Small intestine (tissue), 7 donors: ENCODE measurements around the gene S100A16. TPM values are rescaled to one million over a fixed set of nuclear protein-coding genes. Genes with fewer than 3 reads are reported as not detected.
A peak's percentile ranks its signal among the peaks of the same experiment; 100 is the strongest.

ENCODE experiments used
- DNase-seq, 2 donors: peaks; one replicate each; pipeline versions ENCODE4 v3.0.0 to v3.0.0-alpha.2; 2013
- FAIRE-seq: peaks from 2 replicates; lab custom pipeline; 2012; peaks lifted over from hg19 to GRCh38; lab: Jason Lieb, UNC
- H3K27ac ChIP-seq, 3 donors: one replicate each; pipeline ENCODE4 v1.5.1; 2013; ENCODE audit warnings: low read length in 2 of 3, mild to moderate bottlenecking in 2 of 3, control low read depth in 1 of 3, inconsistent platforms in 1 of 3, low read depth in 1 of 3, moderate library complexity in 1 of 3
- H3K27me3 ChIP-seq, 3 donors: one replicate each; pipeline ENCODE4 v1.6.1; 2013; ENCODE audit warnings: low read length in 3 of 3, inconsistent platforms in 1 of 3; ENCODE audit not compliant: control insufficient read depth in 3 of 3, insufficient read depth in 3 of 3
- H3K36me3 ChIP-seq, 3 donors: one replicate each; pipeline ENCODE4 v1.6.1; 2013; ENCODE audit warnings: low read length in 3 of 3, inconsistent platforms in 1 of 3, low read depth in 1 of 3, mild to moderate bottlenecking in 1 of 3, moderate library complexity in 1 of 3; ENCODE audit not compliant: control insufficient read depth in 3 of 3, insufficient read depth in 2 of 3
- H3K4me1 ChIP-seq, 3 donors: one replicate each; pipeline ENCODE4 v1.6.1; 2013; ENCODE audit warnings: low read length in 2 of 3, inconsistent platforms in 1 of 3, low read depth in 1 of 3, mild to moderate bottlenecking in 1 of 3, moderate library complexity in 1 of 3; ENCODE audit not compliant: control insufficient read depth in 3 of 3, insufficient read depth in 2 of 3
- H3K4me3 ChIP-seq, 3 donors: one replicate each; pipeline ENCODE4 v1.5.1; 2013; ENCODE audit warnings: low read length in 3 of 3, control low read depth in 1 of 3, inconsistent platforms in 1 of 3, low read depth in 1 of 3, mild to moderate bottlenecking in 1 of 3, moderate library complexity in 1 of 3
- H3K9me3 ChIP-seq, 2 donors: one replicate each; pipeline ENCODE4 v1.6.1; 2013; ENCODE audit warnings: low read depth in 1 of 2, low read length in 1 of 2; ENCODE audit not compliant: control insufficient read depth in 2 of 2, insufficient read depth in 1 of 2
- WGBS, 3 donors: extraction: QIAGEN DNeasy Blood & Tissue Kit; methylation state at CpG; one replicate each; pipeline ENCODE4 v1.1.7; 2013; 5-methylcytosine and 5-hydroxymethylcytosine counted together
- polyA plus RNA-seq, 4 donors: library from polyadenylated mRNA; stranded (reverse) in 3 of 4; unstranded in 1 of 4; fragments of 200-250 nt in 3 of 4; fragments of 120-200 nt in 1 of 4; gene quantifications; one replicate each; pipeline versions ENCODE4 v1.2.1 to v1.2.3, GENCODE V29; 2013
- donor health status: healthy with polysubstance abuse.
- donor health status: control.
- donor health status: control.
- donor health status: Bipolar disorder and iron deficiency.
- donor health status: healthy.

S100A16 gene
- polyA plus RNA-seq, 4 donors: 122 to 389 (median 315) TPM

DNA sequence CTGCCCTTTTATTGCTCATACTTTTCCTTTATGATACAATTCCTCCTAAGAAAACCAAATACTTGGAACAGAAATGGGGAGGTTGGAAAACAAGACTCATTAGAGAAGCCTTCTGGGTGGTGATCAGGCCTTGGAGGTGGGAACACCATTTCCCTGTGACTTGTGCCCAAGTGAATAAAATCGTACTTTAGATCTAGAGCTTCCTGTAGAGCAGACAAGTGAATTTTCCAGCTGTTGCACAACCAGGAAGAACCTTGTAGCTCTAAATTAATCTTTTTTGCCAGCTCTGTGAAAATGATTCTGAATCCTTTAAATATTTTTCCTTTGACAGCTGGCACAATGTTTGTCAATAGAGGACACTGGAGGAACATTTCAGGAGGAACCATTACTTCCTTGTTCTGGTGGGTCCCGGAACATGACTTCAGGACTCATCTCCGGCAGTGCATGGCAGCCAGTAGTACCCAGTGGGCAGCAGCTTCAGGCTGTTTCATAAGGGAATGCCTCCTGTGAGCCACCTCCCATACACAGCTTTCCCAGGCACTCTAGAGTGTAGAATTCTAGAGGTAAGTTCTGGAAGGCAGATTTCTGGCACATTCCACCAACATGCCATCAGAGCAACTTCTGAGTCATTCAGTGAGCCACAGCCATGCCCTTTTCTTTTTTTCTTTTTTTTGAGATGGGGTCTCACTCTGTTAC, 40.0 kb upstream of the S100A16 start:
- Histone ChIP-seq H3K4me1 (peaks cover 0 to 19% (median 0%) of the 10 kb centered on the region in 3 donors), H3K4me3 (no peak overlapping the region), H3K36me3 (peaks cover 0 to 1% (median 0%) of the 10 kb centered on the region in 3 donors), H3K9me3 (no peaks in the 10 kb centered on the region), H3K27me3 (no peaks in the 10 kb centered on the region), H3K27ac (peak overlapping the region in 2 of 3 donors; percentile 22 to 35)
- peak; percentile 27 to 51 for DNase-seq
- FAIRE-seq: no peak
- 50 to 63% (median 60%) methylated on average over 3 of the region's 3 CpGs for WGBS, 3 donors

GRCh38 chr1:153651771-153652170, 38.8 kb upstream of the S100A16 start:
- WGBS, 3 donors: 21 to 73% (median 61%) methylated on average over 1 of the region's 1 CpG
- H3K9me3 ChIP-seq: no peaks in the 10 kb centered on the region
- H3K4me1 ChIP-seq: peaks cover 0 to 19% (median 0%) of the 10 kb centered on the region in 3 donors
- FAIRE-seq: no peak
- H3K4me3 ChIP-seq: no peak overlapping the region
- H3K27ac ChIP-seq: no peak overlapping the region
- H3K36me3 ChIP-seq: peaks cover 0 to 11% (median 0%) of the 10 kb centered on the region in 3 donors
- no peak for DNase-seq
- no peaks in the 10 kb centered on the region for H3K27me3 ChIP-seq

DNA sequence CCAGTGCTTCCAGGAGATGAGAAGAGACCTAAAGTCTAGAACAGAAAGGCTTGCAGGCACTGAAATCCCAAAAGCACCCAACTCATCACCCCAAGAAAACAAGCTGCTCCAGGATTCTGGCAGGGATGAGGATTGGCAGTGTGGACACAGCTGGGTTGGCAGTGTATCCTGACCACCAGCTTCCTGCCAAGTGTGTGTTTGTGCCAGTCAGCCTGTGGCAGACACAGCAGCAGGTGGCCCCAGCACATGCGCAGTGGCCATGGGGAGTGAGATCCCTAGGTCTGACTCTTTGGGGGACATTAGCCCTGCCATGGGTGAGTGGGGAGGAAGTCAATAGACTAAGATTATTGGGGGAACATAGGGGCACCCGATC, 36.9 kb upstream of the S100A16 start:
- DNase-seq (no peak), FAIRE-seq (no peak)
- Histone ChIP-seq H3K9me3 (no peaks in the 10 kb centered on the region), H3K27ac (no peak overlapping the region), H3K4me3 (no peak overlapping the region), H3K4me1 (peaks cover 0 to 19% (median 0%) of the 10 kb centered on the region in 3 donors), H3K27me3 (no peaks in the 10 kb centered on the region), H3K36me3 (peaks cover 3 to 23% (median 8%) of the 10 kb centered on the region in 3 donors)
- 60 to 89% (median 63%) methylated on average over 2 of the region's 2 CpGs for WGBS, 3 donors

DNA sequence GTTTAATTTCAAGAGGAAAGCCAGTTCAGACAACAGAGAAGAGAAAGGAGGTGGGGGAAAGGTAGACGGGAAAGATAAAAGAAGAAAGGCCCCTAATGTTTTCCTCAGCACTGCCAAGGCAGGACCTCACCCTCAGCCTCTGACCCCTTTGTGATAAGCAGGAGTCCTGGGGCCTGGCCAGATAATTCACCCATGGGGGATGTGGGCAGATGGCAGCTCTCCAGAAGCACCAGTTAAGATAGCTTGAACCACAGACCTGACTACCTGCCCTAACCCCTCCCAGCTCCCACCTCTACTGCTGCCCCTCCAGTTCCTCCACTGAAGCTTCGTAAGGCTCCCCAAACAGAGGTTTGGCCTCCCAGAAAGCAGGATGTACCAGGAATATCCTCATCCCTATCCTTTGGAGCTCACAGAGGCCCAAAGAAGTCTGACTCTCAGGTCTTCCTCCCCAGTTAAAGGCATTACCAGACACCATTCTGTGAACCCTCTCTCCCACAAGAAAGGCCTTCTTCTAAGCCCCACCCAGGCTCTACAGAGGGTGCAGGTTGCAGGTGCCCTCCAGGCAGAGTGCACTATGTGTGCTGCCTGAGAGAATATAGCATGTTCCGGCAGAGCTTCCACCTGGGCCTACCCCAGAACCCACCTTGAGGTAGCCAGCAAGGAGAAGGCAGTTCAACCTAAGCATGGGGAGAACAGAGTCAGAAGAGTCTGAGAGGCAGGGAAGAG, 36.4 kb upstream of the S100A16 start:
- Histone ChIP-seq H3K9me3 (no peaks in the 10 kb centered on the region), H3K36me3 (peaks cover 5 to 25% (median 10%) of the 10 kb centered on the region in 3 donors), H3K4me3 (no peak overlapping the region), H3K4me1 (peaks cover 0 to 19% (median 0%) of the 10 kb centered on the region in 3 donors), H3K27ac (no peak overlapping the region), H3K27me3 (no peaks in the 10 kb centered on the region)
- 15 to 46% (median 45%) methylated on average over 3 of the region's 3 CpGs for WGBS, 3 donors
- FAIRE-seq: no peak
- DNase-seq: no peak

GRCh38 chr1:153648000-153648643, 35.2 kb upstream of the S100A16 start:
- no peak for DNase-seq
- FAIRE-seq: no peak
- Histone ChIP-seq H3K27ac (no peak overlapping the region), H3K9me3 (no peaks in the 10 kb centered on the region), H3K27me3 (no peaks in the 10 kb centered on the region), H3K4me3 (no peak overlapping the region), H3K4me1 (peaks cover 0 to 24% (median 0%) of the 10 kb centered on the region in 3 donors), H3K36me3 (peaks cover 10 to 28% (median 11%) of the 10 kb centered on the region in 3 donors)
- WGBS, 3 donors: 81 to 88% (median 86%) methylated on average over 10 of the region's 10 CpGs

DNA sequence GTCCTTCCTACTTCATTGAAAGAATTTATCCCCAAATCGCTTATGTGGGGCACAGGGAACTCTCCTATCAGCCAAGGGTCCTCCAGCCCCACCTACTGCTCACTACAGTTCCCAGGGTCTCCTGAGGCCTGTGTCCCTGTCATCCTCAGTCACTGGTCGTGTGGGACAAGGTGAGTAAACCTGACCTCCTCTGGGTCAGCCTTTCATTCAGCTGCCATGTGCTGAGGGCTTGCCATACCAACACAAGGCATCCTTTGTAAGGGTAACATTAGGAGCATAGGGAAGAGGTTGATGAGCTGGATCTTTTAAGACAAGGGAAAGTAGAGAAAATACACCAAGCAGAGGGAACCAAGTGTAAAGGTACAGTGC, 34.4 kb upstream of the S100A16 start:
- Histone ChIP-seq H3K4me1 (peaks cover 0 to 17% (median 0%) of the 10 kb centered on the region in 3 donors), H3K4me3 (no peak overlapping the region), H3K9me3 (no peaks in the 10 kb centered on the region), H3K27me3 (no peaks in the 10 kb centered on the region), H3K36me3 (peaks cover 10 to 31% (median 14%) of the 10 kb centered on the region in 3 donors), H3K27ac (no peak overlapping the region)
- no peak for FAIRE-seq
- whole genome bisulfite sequencing, 3 donors: 51 to 55% (median 54%) methylated on average over 2 of the region's 2 CpGs
- no peak for DNase-seq

DNA sequence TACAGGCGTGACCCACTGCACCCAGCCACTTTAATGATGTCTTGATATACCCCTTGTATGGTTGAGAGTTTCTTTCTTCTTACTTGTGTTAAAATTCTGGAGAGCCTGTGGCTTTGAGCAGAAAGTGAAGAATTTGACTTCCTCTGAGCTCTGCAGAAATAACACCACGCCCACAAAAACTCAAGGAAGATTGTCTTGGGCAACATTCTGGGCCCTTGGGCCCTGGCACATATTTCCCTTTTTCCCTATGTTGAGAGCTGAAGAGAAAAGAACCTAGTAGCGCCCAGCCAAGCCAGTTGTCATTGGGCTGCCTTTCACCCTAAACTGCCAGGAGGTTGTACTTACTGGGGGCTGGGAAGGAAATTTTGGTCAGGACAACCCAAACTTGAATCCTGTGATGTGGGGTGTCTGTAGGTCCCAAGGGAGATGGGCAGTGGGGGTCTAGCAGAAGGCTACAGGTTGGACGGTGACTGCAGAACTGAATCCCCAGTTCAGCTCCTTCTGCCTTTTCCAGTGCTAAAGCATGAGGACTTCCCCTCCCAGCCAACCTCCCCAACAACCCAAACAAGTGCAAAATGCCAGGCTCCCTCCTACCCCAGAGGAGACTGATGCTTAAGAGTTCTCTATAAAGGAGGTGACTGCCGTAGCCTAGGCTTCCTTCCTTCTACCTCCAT, 33.9 kb upstream of the S100A16 start:
- H3K27ac ChIP-seq: no peak overlapping the region
- H3K4me1 ChIP-seq: peaks cover 0 to 17% (median 0%) of the 10 kb centered on the region in 3 donors
- no peaks in the 10 kb centered on the region for H3K27me3 ChIP-seq
- H3K9me3 ChIP-seq: no peaks in the 10 kb centered on the region
- H3K36me3 ChIP-seq: peaks cover 10 to 36% (median 17%) of the 10 kb centered on the region in 3 donors
- no peak for DNase-seq
- FAIRE-seq: no peak
- H3K4me3 ChIP-seq: no peak overlapping the region
- 84 to 92% (median 89%) methylated on average over 4 to 5 of the region's 5 CpGs for WGBS, 3 donors

- Histone ChIP-seq H3K27me3 (no peaks in the 10 kb centered on the region), H3K27ac (no peak overlapping the region), H3K4me1 (peaks cover 0 to 7% (median 0%) of the 10 kb centered on the region in 3 donors), H3K4me3 (no peak overlapping the region), H3K9me3 (no peaks in the 10 kb centered on the region), H3K36me3 (peaks cover 15 to 55% (median 26%) of the 10 kb centered on the region in 3 donors)
- FAIRE-seq (no peak), DNase-seq (peak in 1 of 2 donors; percentile 61)
Measured at GRCh38 chr1:153643816-153644215, 30.9 kb upstream of the S100A16 start.
